Activated CD8-positive, alpha-beta memory T cell treated with anti-CD3 and anti-CD28 coated beads, Interleukin-2, amount 50 U/mL, for 4 hours (primary cell): ENCODE data around the gene NCKAP5.

Experiments
- DNase-seq: peaks from one replicate; pipeline ENCODE4 v3.0.0-alpha.2; 2020

Gene NCKAP5

GRCh38 chr2:133130548-133131246, 437.6 kb downstream of the NCKAP5 start:
- DNase-seq, result no peak

- DNase-seq, result no peak
These were observed 443.8 kb downstream of the NCKAP5 start for GRCh38 chr2:133124446-133124845.

DNA sequence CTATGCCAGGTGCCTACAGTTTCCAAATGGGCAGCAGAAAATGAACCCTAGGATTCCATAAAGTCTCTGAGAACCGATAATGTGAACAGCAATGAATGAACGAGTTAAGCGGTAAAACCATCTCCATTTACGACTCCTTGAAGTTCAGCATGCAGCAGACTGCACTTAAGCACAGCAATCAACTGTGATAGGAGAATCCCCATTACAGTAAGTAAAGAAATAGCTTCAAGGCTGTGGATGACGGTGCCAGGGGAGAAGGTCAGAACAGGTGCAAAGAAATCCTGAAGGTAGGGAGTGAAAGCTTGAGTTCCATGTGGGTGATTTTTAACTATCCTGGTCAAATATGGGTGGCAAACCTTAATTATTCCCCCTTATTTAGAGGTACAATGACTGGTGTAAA, 444.4 kb downstream of the NCKAP5 start:
- DNase-seq, result no peak

DNA sequence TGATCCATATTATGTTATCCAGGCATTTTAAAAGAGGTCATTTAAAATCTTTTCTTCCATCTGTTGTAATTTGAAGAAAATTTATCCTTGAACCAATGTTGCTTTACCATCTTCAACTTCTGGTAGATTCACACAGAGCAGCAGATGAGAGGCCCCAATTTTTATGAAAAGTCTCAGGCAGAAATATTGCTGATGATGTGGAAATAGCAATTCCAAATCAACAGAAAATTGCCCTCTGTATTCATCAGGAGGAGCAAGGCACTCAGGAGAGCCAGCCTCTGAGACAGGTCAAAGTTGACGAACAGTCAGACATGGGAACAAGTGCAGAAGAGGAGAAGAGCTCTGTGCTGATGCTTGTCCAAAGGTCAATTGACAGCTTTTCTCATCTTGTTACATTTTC, 444.9 kb downstream of the NCKAP5 start:
- no peak for DNase-seq

DNA sequence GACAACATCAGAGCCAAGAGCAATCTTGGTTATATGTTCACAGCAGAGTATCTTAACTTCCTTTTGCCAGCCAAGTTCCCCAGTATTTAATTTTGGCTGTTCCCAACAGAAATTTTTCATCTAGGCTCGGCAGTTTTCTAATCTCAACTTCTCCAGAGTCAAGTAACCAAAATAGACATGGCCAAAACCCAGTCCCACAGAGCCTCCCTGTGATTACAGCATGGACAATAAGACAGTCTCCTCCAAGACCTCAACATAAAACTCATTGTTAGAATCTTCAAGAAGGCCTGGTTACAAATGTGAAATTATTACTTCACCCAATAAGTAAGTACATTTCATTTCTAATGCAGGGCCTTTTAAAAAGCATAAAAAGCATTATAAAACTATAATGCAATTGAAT, 445.7 kb downstream of the NCKAP5 start:
- no peak for DNase-seq

GRCh38 chr2:133120310-133120709, 448.0 kb downstream of the NCKAP5 start:
- DNase-seq, result no peak

GRCh38 chr2:133110201-133110600, 458.1 kb downstream of the NCKAP5 start:
- DNase-seq, result no peak

- no peak for DNase-seq
These were observed 458.5 kb downstream of the NCKAP5 start for GRCh38 chr2:133109772-133110171.

DNA sequence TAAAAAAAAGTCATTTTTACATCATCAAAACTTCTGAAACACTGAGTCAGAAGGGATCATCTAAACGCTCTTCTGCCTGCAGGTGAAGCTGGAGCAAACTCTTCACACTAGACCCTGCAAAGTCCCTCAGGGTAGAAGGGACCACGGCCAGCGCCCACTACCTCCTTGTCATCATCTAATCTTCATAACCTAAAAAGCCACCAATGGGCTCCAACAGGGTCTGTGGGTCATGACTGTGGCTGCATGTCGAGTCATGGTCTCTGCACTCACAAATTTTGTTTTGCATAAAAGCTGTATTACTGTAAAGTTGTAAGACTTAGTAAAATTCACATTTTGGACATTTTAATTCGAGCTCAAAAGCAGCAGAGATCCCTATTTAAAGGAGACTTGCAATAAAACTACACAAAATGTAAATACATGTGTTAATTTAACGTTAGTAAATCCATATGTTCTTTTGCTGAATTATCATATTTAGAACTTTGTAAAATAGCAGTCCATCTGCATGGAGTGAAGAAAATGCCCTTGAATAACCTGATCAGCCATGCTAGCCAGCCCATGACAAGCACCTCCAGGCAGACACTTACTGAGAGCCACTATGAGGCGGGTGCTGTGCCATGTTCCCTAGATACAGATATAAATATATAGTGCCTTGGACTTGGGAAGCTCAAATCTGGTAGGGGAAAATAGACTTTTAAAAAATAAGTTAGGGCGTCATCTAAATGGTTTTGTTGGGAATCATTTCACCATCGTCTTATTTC, 461.0 kb downstream of the NCKAP5 start:
- no peak for DNase-seq

- DNase-seq, result no peak
These were observed 463.4 kb downstream of the NCKAP5 start for GRCh38 chr2:133104871-133105270.

- no peak for DNase-seq
These were observed 469.5 kb downstream of the NCKAP5 start for GRCh38 chr2:133098787-133099186.

DNA sequence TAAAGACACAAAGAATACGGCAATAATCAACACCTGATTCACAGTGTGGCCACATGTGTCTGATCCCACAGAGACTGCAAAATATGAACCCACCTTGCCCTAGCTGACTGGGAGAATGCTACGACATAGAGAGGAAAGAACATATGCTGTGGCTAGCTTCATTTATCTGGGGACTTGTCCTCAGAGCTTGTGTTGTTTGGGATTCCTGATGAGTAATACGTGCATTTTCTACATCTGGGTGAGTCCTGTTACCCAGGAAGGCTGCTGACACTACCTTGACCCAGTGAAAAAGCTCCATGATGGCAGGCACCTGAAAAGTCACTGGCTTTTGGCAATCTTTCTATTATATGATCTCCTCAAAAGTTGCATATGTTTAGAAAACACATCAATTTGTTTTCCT, 470.6 kb downstream of the NCKAP5 start:
- no peak for DNase-seq

GRCh38 chr2:133092571-133092970, 475.7 kb downstream of the NCKAP5 start:
- no peak for DNase-seq

DNA sequence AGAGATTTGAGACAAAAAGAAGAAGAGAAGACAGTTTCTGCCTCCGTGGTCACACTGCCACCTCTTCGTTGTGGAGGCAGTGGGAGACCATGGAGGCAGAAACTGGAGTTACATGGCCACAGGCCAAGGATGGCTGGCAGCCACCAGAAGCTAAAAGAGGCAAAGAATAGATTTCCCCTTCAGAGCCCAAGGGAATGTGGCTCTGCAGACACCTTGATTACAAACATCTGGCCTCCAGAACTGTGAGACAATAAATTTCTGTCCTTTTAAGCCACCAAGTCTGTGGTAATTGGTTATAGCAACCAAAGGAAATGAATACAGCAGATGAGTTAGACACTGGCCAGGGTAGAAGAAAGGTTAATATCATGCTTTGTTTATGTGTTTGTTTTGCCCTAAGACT, 477.9 kb downstream of the NCKAP5 start:
- DNase-seq, result no peak

- no peak for DNase-seq
These were observed 482.1 kb downstream of the NCKAP5 start for GRCh38 chr2:133086176-133086575.

- DNase-seq, result no peak
These were observed 482.6 kb downstream of the NCKAP5 start for GRCh38 chr2:133085646-133086045.

GRCh38 chr2:133082034-133082433, 486.2 kb downstream of the NCKAP5 start:
- no peak for DNase-seq

DNA sequence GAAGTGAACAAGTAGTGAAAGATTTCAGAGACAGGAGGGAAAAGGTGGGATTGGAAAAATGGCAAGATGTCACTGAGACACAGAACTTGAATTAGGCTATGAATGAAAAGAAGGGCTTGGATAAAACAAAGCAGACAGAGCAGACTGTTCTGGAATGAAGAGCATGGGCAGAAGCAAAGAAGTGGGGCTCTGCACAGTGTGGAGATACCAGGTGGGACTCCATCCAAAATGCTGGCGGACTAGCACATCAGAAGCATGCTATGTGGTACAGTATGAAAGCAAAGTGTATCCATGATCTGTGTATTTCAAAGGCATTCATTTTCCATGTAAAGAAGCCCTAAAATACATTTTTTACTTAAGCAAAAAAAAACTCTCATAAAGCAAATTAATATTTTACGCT, 487.4 kb downstream of the NCKAP5 start:
- no peak for DNase-seq

DNA sequence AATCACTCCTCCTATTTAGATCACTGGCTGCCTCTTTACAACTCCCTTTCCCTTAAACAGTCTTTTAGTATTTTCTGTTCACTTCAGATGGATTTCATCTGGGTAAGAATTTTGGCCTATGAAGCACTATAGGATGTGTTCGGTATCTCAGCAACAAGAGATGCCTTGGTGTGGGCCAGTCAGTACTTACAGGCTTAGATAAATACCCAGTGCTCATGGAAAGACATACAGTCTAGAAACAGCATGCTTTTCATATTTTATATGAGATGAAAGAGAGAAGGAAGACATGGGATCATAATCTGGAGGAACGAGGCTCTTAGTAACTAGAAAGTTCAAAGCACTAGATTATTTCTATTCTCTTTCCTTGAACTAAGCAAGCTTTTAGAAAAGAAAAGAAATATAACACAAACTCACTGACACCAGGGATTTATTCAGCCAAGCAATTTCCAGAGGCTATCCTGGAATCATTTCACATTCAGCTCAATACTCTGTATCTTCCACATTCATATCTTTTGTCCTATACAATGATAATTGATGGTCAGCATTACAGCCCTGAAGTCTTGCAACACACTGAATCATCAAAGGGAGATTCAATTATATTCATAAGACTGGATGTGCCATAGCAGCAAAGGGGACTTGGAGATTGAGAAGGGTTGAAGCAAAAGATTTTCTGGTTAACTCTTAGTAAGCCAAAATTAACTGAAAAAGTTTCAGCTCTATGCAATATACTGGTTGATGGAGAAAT, 489.4 kb downstream of the NCKAP5 start:
- DNase-seq, result no peak

DNA sequence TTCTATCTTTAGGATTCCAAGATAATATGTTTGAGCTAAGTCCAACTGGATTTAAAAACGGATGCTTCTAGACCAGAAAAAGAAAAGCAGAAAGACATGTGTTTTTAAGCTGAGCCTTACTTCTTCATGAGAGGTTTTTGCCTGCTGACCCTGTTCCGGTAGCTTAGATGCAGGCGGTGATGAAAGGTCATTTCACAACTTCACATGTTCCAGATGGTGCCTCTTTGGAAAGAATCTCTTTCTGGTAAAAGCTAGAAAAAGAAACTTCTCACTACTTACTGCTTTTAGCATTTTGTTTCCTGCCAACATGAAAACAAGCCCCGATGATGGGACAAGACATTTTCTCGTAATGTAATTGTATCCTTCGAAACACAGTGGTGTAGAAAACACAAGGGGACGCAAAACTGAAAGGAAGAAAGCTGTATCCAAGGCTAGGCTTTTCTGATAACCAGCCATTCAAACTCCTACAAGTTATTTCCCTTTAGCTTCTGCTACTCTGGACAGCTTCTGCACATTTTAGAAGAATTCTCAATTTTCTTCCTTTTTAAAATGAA, 490.9 kb downstream of the NCKAP5 start:
- no peak for DNase-seq

- no peak for DNase-seq
These were observed 495.2 kb downstream of the NCKAP5 start for GRCh38 chr2:133072837-133073694.

- DNase-seq, result no peak
These were observed 504.5 kb downstream of the NCKAP5 start for GRCh38 chr2:133063775-133064174.
